ENCODE data around the gene CARMIL1. TPM values are rescaled to one million over a fixed set of nuclear protein-coding genes. Genes with fewer than 3 reads are reported as not detected.
"Not testable (repeated sequence)": the region's sequence is repeated elsewhere in the genome, so short reads cannot be mapped to it uniquely, and the experiment has no call there.

CARMIL1 gene
- total RNA-seq, 3 donors from 2014 or later = 23.6 to 53.0 (median 33.5) TPM

DNA sequence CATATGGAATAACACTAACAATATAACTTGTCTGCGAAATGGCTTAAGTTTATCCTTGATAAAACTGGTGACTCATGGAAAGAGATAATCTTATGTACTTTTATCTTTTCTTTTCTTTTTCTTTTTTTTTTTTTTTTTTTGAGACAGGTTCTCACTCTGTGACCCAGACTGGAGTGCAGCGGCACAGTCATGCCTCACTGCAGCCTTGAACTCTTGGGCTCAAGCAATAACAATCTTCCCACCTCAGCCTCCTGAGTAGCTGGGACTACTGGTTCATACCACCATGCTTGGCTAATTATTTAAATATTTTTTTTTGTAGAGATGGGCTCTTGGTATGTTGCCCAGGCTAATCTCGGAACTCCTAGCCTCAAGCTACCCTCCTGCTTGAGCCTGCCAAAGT, 304.7 kb downstream of the CARMIL1 start:
- intact Hi-C loops (cut with DNase I; ENCODE audit: low total_unique reads) = no loop called here
- H3K36me3 ChIP-seq = no peaks in the 10 kb centered on the region
- DNase-seq (ENCODE audit: low spot score in 2 of 2) = no peak
- H3K4me3 ChIP-seq = no peak overlapping the region
- TF ChIP-seq POLR2A (IDR thresholded peaks at IDR 0.05) = no peak
- no peak for TF ChIP-seq POLR2AphosphoS5 (IDR thresholded peaks at IDR 0.05)
- no peak for TF ChIP-seq CTCF (IDR thresholded peaks at IDR 0.05)
- H3K4me1 ChIP-seq = no peaks in the 10 kb centered on the region
- H3K27me3 ChIP-seq = no peaks in the 10 kb centered on the region
- no peak overlapping the region for H3K27ac ChIP-seq
- H3K9me3 ChIP-seq = no peaks in the 10 kb centered on the region

DNA sequence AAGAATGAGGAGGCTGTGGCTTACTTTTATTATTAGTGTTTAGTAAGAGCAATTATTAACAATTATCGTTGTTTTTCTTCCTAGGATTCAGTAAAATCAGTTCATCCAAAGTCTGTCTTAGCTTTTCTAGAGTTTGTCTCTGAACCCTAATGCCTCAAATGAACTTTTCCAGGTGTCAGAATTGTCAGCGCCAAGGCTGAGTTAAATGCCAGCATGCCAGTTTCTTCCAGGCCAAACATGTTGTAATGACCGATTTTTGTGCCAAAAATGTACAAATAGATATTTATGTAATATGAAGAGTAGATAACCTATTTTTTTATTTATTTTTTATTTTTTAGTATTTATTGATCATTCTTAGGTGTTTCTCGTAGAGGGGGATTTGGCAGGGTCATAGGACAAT, 306.1 kb downstream of the CARMIL1 start:
- no peaks in the 10 kb centered on the region for H3K9me3 ChIP-seq
- H3K27ac ChIP-seq = no peak overlapping the region
- no peaks in the 10 kb centered on the region for H3K36me3 ChIP-seq
- intact Hi-C loops (cut with DNase I; ENCODE audit: low total_unique reads) = no loop called here
- no peak overlapping the region for H3K4me3 ChIP-seq
- no peaks in the 10 kb centered on the region for H3K4me1 ChIP-seq
- no peak for DNase-seq (ENCODE audit: low spot score in 2 of 2)
- no peak for TF ChIP-seq POLR2AphosphoS5 (IDR thresholded peaks at IDR 0.05)
- no peak for TF ChIP-seq CTCF (IDR thresholded peaks at IDR 0.05)
- TF ChIP-seq POLR2A (IDR thresholded peaks at IDR 0.05) = no peak
- H3K27me3 ChIP-seq = no peaks in the 10 kb centered on the region

DNA sequence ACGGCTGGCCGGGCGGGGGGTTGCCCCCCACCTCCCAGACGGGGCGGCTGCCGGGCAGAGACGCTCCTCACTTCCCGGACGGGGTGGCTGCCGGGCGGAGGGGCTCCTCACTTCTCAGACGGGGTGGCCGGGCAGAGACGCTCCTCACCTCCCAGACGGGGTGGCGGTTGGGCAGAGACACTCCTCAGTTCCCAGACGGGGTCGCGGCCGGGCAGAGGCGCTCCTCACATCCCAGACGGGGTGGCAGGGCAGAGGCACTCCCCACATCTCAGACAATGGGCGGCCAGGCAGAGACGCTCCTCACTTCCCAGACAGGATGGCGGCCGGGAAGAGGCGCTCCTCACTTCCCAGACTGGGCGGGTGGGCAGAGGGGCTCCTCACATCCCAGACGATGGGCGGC, 306.9 kb downstream of the CARMIL1 start:
- H3K9me3 ChIP-seq; H3K36me3 ChIP-seq; H3K4me3 ChIP-seq; H3K4me1 ChIP-seq; H3K27me3 ChIP-seq; DNase-seq (ENCODE audit: low spot score in 2 of 2); H3K27ac ChIP-seq; intact Hi-C loops (cut with DNase I; ENCODE audit: low total_unique reads): not testable (repeated sequence)

DNA sequence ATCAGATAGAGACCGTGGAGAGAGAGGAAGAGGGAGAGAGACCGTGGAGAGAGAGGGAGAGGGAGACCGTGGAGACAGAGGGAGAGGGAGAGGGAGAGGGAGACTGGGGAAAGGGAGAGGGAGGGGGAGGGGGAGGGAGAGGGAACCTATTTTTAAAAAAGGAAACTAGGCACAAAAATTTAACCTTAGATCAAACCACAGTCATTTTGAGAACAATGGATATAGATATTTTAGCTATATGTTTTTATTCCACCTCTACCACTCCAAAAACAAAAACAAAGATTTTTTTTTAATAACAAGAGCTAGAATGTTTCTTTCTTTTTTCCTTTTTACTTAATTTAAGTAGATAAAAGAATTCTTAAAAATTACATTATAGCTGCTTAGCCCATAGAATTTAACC, 307.8 kb downstream of the CARMIL1 start:
- no peak overlapping the region for H3K27ac ChIP-seq
- H3K9me3 ChIP-seq = no peaks in the 10 kb centered on the region
- H3K36me3 ChIP-seq = no peaks in the 10 kb centered on the region
- no peak for DNase-seq (ENCODE audit: low spot score in 2 of 2)
- TF ChIP-seq POLR2A (IDR thresholded peaks at IDR 0.05) (no peak), CTCF (IDR thresholded peaks at IDR 0.05) (no peak), POLR2AphosphoS5 (IDR thresholded peaks at IDR 0.05) (no peak)
- H3K27me3 ChIP-seq = no peaks in the 10 kb centered on the region
- H3K4me1 ChIP-seq = no peaks in the 10 kb centered on the region
- intact Hi-C loops (cut with DNase I; ENCODE audit: low total_unique reads) = no loop called here
- no peak overlapping the region for H3K4me3 ChIP-seq

DNA sequence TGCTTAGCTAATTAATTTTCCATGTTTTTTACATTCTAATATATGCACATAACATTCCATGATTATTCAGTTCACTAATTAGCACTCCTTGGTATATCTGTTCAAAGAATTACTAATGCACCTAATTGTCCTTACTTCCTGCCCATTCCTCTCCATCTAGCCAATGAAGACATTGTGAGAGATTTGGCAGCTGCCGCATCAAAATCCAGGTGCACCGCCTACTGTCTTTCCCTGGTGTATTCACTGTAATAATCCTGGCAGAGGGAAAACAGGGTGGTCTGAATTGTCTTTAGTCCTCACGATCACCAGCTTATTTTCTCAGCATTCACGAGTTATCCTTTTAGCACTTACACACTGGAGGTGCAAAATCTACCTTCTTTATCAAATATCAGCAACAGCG, 311.8 kb downstream of the CARMIL1 start:
- H3K27ac ChIP-seq = no peak overlapping the region
- no peaks in the 10 kb centered on the region for H3K9me3 ChIP-seq
- no peak overlapping the region for H3K4me3 ChIP-seq
- intact Hi-C loops (cut with DNase I; ENCODE audit: low total_unique reads) = no loop called here
- no peaks in the 10 kb centered on the region for H3K27me3 ChIP-seq
- peaks cover 4% of the 10 kb centered on the region for H3K36me3 ChIP-seq
- H3K4me1 ChIP-seq = no peaks in the 10 kb centered on the region
- DNase-seq (ENCODE audit: low spot score in 2 of 2) = no peak
- TF ChIP-seq POLR2AphosphoS5 (IDR thresholded peaks at IDR 0.05) (no peak), POLR2A (IDR thresholded peaks at IDR 0.05) (no peak), CTCF (IDR thresholded peaks at IDR 0.05) (no peak)

Data from breast epithelium (tissue), 4 donors.